ENCODE results near the gene CXCL16.
A peak's percentile ranks its signal among the peaks of the same experiment; 100 is the strongest.

Gene CXCL16

GRCh38 chr17:4750606-4751005 is 10.9 kb upstream of the CXCL16 start:
- DNase-seq = no peak

GRCh38 chr17:4748686-4749085 is 9.0 kb upstream of the CXCL16 start:
- no peak for DNase-seq

GRCh38 chr17:4747847-4748246 is 8.1 kb upstream of the CXCL16 start:
- DNase-seq = no peak

- DNase-seq = no peak
Measured at GRCh38 chr17:4744999-4745969, 5.6 kb upstream of the CXCL16 start.

- DNase-seq = no peak
Measured at GRCh38 chr17:4743898-4744297, 4.2 kb upstream of the CXCL16 start.

- DNase-seq = no peak
Measured at GRCh38 chr17:4743216-4743615, 3.5 kb upstream of the CXCL16 start.

GRCh38 chr17:4742629-4743028 is 2.9 kb upstream of the CXCL16 start:
- DNase-seq = no peak

GRCh38 chr17:4742133-4742532 is 2.4 kb upstream of the CXCL16 start:
- DNase-seq = no peak

- DNase-seq = no peak
Measured at GRCh38 chr17:4741544-4741943, 1.8 kb upstream of the CXCL16 start.

GRCh38 chr17:4740584-4740983 is 856 bp upstream of the CXCL16 start:
- no peak for DNase-seq

GRCh38 chr17:4740025-4740351 is 260 bp upstream of the CXCL16 start:
- no peak for DNase-seq

- DNase-seq = no peak
Measured at GRCh38 chr17:4738136-4739121, 1.3 kb downstream of the CXCL16 start.

- no peak for DNase-seq
Measured at GRCh38 chr17:4735876-4736651, 3.7 kb downstream of the CXCL16 start.

GRCh38 chr17:4734857-4735475 is 4.8 kb downstream of the CXCL16 start:
- DNase-seq = no peak

GRCh38 chr17:4733073-4733531 is 6.6 kb downstream of the CXCL16 start:
- DNase-seq = peak; percentile 75

- DNase-seq = no peak
Measured at GRCh38 chr17:4728124-4728523, 11.6 kb downstream of the CXCL16 start.

GRCh38 chr17:4725646-4726310 is 13.9 kb downstream of the CXCL16 start:
- DNase-seq = no peak

- DNase-seq = no peak
Measured at GRCh38 chr17:4724650-4725049, 15.1 kb downstream of the CXCL16 start.

GRCh38 chr17:4722678-4723240 is 17.0 kb downstream of the CXCL16 start:
- DNase-seq = no peak

- DNase-seq = no peak
Measured at GRCh38 chr17:4721203-4722135, 18.3 kb downstream of the CXCL16 start.
